ENCODE measurements around the gene NOTCH1. TPM values are rescaled to one million over a fixed set of nuclear protein-coding genes. Genes with fewer than 3 reads are reported as not detected.

NOTCH1 gene
- total RNA-seq, 3 donors from 2014 or later: 59.0 to 101 (median 72.6) TPM

DNA sequence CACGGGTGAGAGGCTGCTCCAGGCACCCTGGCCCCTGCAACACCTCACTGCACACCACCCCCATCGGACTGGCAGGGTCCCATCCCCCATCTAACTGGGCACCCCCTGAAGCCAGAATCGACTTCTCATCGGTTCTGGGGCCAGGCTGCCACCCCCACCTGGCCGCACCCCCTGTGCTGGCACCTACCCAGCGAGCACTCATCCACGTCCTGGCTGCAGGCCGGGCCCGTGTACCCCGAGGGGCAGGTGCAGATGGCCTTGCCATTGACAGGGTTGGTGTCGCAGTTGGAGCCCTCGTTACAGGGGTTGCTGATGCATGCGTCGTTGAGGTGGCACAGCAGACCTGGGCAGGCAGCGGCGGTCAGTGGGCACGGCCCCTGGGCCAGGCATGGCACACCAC lies 27.9 kb downstream of the NOTCH1 start:
- no peak for ATAC-seq
- H3K36me3 ChIP-seq (ENCODE audit: low read depth): peaks cover 14% of the 10 kb centered on the region
- TF ChIP-seq, protein P1, sequence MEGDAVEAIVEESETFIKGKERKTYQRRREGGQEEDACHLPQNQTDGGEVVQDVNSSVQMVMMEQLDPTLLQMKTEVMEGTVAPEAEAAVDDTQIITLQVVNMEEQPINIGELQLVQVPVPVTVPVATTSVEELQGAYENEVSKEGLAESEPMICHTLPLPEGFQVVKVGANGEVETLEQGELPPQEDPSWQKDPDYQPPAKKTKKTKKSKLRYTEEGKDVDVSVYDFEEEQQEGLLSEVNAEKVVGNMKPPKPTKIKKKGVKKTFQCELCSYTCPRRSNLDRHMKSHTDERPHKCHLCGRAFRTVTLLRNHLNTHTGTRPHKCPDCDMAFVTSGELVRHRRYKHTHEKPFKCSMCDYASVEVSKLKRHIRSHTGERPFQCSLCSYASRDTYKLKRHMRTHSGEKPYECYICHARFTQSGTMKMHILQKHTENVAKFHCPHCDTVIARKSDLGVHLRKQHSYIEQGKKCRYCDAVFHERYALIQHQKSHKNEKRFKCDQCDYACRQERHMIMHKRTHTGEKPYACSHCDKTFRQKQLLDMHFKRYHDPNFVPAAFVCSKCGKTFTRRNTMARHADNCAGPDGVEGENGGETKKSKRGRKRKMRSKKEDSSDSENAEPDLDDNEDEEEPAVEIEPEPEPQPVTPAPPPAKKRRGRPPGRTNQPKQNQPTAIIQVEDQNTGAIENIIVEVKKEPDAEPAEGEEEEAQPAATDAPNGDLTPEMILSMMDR (IDR thresholded peaks at IDR 0.05): no peak

DNA sequence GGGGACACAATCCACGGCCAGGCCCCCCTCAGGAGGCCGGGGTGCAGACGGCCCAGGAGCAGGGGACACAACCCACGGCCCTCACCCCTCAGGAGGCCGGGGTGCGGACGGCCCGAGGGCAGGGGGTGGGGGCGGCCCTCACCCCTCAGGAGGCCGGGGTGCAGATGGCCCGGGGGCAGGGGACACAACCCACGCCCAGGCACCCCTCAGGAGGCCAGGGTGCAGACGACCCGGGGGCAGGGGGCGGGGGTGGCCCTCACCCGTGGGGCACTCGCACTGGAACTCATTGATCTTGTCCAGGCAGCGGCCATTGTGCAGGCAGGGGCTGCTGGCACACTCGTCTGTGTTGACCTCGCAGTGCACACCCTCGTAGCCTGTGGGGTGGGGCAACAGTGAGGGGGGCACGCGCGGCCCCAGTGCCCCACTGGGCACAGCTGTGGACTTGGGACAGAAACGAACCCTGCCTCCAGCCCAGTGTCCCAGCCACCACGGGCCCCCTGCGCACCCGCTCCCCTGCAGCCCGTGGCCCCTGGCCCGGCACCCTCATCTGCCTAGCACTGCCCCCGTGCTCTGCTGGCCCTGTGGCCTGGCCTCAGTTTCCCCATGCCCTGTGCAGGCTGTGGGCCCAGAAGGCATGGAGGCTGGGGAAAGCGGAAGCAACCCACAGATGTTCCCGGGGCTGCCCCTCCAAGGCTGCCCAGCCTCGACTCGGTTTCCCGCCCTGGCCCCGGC lies 28.7 kb downstream of the NOTCH1 start:
- Histone ChIP-seq H3K4me3 (no peak overlapping the region), H3K36me3 (ENCODE audit: low read depth) (peaks cover 14% of the 10 kb centered on the region), H3K4me1 (ENCODE audit: low read depth) (peaks cover 32% of the 10 kb centered on the region), H3K9me3 (no peaks in the 10 kb centered on the region)
- TF ChIP-seq, protein P1 (IDR thresholded peaks at IDR 0.05): no peak
- intact Hi-C loops (cut with DNase I, micrococcal nuclease): no loop called here
- DNase-seq (no peak), ATAC-seq (no peak)

More for the DNA sequence above, 27.9 kb downstream of the NOTCH1 start:
- no peaks in the 10 kb centered on the region for H3K9me3 ChIP-seq
- no peak overlapping the region for H3K4me3 ChIP-seq
- intact Hi-C loops (cut with DNase I, micrococcal nuclease): no loop called here
- DNase-seq: no peak
- H3K4me1 ChIP-seq (ENCODE audit: low read depth): peaks cover 40% of the 10 kb centered on the region

DNA sequence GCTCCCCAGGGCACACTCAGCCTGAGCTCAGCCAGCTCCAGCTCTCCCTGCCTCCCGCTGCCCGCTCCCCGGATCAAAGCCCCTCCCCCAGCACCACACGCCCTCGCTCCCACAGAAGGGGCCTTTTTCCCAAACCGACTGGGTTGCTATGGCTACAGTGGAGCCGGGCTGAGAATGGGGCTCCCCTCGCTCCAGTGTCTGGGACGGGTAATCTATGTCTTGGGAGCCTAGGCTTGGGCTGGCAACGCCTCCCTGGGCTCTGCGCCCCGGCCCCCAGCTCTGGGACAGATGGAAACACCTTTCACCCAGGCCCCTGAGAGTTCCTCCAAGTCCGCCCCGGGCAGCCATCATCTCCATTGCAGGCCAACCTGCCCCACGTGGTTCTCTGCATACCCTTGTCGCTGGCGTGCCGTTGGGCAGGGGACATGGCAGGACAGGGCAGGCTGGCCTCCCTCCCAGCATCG lies 29.6 kb downstream of the NOTCH1 start:
- H3K4me1 ChIP-seq (ENCODE audit: low read depth): peaks cover 23% of the 10 kb centered on the region
- H3K4me3 ChIP-seq: no peak overlapping the region
- no peak for ATAC-seq
- TF ChIP-seq, protein P1 (IDR thresholded peaks at IDR 0.05): no peak
- intact Hi-C loops (cut with DNase I, micrococcal nuclease): no loop called here
- no peak for DNase-seq
- no peaks in the 10 kb centered on the region for H3K9me3 ChIP-seq
- peaks cover 14% of the 10 kb centered on the region for H3K36me3 ChIP-seq (ENCODE audit: low read depth)

DNA sequence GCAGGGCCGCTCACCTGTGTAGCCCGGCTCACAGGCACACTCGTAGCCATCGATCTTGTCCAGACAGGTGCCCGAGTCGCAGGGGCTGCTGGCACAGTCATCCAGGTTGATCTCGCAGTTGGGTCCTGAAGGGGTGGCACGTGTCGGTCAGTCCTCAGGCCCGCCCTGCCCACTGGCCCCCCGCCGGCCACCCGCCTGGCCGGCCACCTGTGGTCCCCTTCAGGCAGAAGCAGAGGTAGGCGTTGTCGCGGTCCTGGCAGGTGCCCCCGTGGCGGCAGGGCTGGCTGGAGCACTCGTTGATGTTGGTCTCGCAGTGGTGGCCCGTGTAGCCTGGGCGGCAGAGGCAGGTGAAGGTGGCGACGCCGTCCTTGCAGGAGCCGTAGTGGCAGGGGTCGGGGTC lies 30.6 kb downstream of the NOTCH1 start:
- Histone ChIP-seq H3K9me3 (no peaks in the 10 kb centered on the region), H3K4me3 (no peak overlapping the region), H3K4me1 (ENCODE audit: low read depth) (peaks cover 16% of the 10 kb centered on the region), H3K36me3 (ENCODE audit: low read depth) (peaks cover 14% of the 10 kb centered on the region)
- intact Hi-C loops (cut with DNase I, micrococcal nuclease): no loop called here
- DNase-seq (no peak), ATAC-seq (no peak)
- TF ChIP-seq, protein P1 (IDR thresholded peaks at IDR 0.05): no peak

DNA sequence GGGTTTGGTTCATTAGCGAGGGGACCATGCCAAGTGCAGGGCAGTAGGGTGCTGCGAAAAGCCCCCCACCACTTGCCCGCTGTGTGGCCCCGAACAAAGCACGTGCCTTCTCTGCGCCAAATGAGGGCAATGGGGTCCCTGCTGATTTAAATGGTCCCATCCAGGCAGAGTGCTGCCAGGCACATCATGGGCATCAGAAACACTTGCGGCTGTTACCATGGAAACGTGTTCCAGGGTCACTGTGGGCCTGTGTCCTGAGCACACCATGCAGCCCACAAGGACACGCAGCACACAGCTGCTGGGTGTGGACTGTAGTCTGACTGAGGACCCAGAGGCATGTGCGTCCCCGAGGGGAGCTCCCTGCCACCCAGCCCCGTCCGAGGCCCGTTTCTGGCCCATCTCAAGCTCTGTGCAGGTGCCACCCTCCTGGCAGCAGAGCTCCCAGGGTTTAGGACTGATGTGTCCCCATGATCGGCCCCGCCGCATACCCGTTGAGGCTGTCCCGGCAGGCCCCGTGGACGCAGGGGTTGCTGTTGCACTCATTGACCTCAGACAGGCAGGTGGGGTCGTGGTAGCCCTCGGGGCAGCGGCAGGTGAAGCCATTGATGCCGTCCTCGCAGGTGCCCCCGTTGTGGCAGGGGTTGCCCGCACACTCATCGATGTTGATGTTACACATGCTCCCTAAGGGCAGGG lies 31.7 kb downstream of the NOTCH1 start:
- DNase-seq (no peak), ATAC-seq (no peak)
- TF ChIP-seq, protein P1 (IDR thresholded peaks at IDR 0.05): no peak
- intact Hi-C loops (cut with DNase I, micrococcal nuclease): no loop called here
- Histone ChIP-seq H3K4me1 (ENCODE audit: low read depth) (peaks cover 8% of the 10 kb centered on the region), H3K4me3 (no peak overlapping the region), H3K36me3 (ENCODE audit: low read depth) (peaks cover 21% of the 10 kb centered on the region), H3K9me3 (no peaks in the 10 kb centered on the region)

Data from mucosa of descending colon (tissue), 3 donors.